ENCODE measurements around the gene PHLDB1. TPM values are rescaled to one million over a fixed set of nuclear protein-coding genes. Genes with fewer than 3 reads are reported as not detected.
"Not testable (repeated sequence)": the region's sequence is repeated elsewhere in the genome, so short reads cannot be mapped to it uniquely, and the experiment has no call there.

PHLDB1 gene
- total RNA-seq, 1 experiment from 2014 or later, result 122 TPM

GRCh38 chr11:118572061-118572980 lies 35.1 kb upstream of the PHLDB1 start, which contains the start of gene ARCN1:
Gene ARCN1, plus strand, starts transcription at chr11:118572409. Its CDS starts 139 bp downstream, at chr11:118572548.
- peak within 1 kb of the TSS; percentile 83 for H3K27ac ChIP-seq
- no TSS peak for BruUV-seq (replicated peaks)
- POLR2A ChIA-PET (ENCODE audit: unreplicated experiment), result interaction anchor here (0.7 kb wide), 2 partner anchors 307 to 907 kb away, joined by 5 to 7 read pairs; no protein-coding TSS in a partner anchor
- H3K9me3 ChIP-seq (ENCODE audit: insufficient read depth, low read depth), result no peaks in the 10 kb centered on the region
- no peaks in the 10 kb centered on the region for H3K9me2 ChIP-seq (ENCODE audit: insufficient read depth)
- peak within 1 kb of the TSS; percentile 98 for H3K4me3 ChIP-seq
- peaks cover 5% of the 10 kb centered on the region; the same call in 1 of the 2 replicates for H3K36me3 ChIP-seq (ENCODE audit: low read depth)
- CTCF ChIA-PET, result interaction anchor here (0.5 kb wide), 1 partner anchor 49 kb away, joined by 3 read pairs; no protein-coding TSS in a partner anchor
- peaks cover 59% of the 10 kb centered on the region for H3K79me2 ChIP-seq (ENCODE audit: low read depth)
- peak within 1 kb of the TSS; percentile 95 for H3K4me2 ChIP-seq
- H3K27me3 ChIP-seq (ENCODE audit: insufficient read depth, low read depth), result no peaks in the 10 kb centered on the region
- H3F3A ChIP-seq (ENCODE audit: insufficient read depth, low read depth), result peaks cover 18% of the 10 kb centered on the region; the same call in 1 of the 2 replicates
- peak; percentile 56 to 61 for DNase-seq
- H2AFZ ChIP-seq, result peak within 1 kb of the TSS; percentile 94
- H4K20me1 ChIP-seq (ENCODE audit: insufficient read depth), result peaks cover 44% of the 10 kb centered on the region
- H3K4me1 ChIP-seq (replicated peaks; ENCODE audit: insufficient read depth), result peaks cover 28% of the 10 kb centered on the region
- TF ChIP-seq, protein P1, sequence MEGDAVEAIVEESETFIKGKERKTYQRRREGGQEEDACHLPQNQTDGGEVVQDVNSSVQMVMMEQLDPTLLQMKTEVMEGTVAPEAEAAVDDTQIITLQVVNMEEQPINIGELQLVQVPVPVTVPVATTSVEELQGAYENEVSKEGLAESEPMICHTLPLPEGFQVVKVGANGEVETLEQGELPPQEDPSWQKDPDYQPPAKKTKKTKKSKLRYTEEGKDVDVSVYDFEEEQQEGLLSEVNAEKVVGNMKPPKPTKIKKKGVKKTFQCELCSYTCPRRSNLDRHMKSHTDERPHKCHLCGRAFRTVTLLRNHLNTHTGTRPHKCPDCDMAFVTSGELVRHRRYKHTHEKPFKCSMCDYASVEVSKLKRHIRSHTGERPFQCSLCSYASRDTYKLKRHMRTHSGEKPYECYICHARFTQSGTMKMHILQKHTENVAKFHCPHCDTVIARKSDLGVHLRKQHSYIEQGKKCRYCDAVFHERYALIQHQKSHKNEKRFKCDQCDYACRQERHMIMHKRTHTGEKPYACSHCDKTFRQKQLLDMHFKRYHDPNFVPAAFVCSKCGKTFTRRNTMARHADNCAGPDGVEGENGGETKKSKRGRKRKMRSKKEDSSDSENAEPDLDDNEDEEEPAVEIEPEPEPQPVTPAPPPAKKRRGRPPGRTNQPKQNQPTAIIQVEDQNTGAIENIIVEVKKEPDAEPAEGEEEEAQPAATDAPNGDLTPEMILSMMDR (conservative IDR thresholded peaks at IDR 0.05), result no peak
- intact Hi-C loops (cut with micrococcal nuclease; ENCODE audit: unreplicated experiment), result loop anchor here (2.0 kb wide), 1 partner anchor 428 kb away; no protein-coding TSS in a partner anchor

- ChIA-PET CTCF (interaction anchor here (0.5 to 0.6 kb wide), 2 partner anchors 32 to 48 kb away, joined by 3 read pairs; no protein-coding TSS in a partner anchor), POLR2A (ENCODE audit: unreplicated experiment) (interaction anchor here (0.6 to 0.7 kb wide), 2 partner anchors 84 to 308 kb away, joined by 3 to 7 read pairs; no protein-coding TSS in a partner anchor)
- Histone ChIP-seq H3K9me3 (ENCODE audit: insufficient read depth, low read depth) (no peaks in the 10 kb centered on the region), H3K9me2 (ENCODE audit: insufficient read depth) (no peaks in the 10 kb centered on the region), H3K4me3 (peak overlapping the region; percentile 98), H3K27ac (peak overlapping the region; percentile 83), H3F3A (ENCODE audit: insufficient read depth, low read depth) (peaks cover 18% of the 10 kb centered on the region; the same call in 1 of the 2 replicates), H3K27me3 (ENCODE audit: insufficient read depth, low read depth) (no peaks in the 10 kb centered on the region), H4K20me1 (ENCODE audit: insufficient read depth) (peaks cover 50% of the 10 kb centered on the region), H2AFZ (peak overlapping the region; percentile 94), H3K4me1 (replicated peaks; ENCODE audit: insufficient read depth) (peaks cover 28% of the 10 kb centered on the region), H3K36me3 (ENCODE audit: low read depth) (peaks cover 5% of the 10 kb centered on the region; the same call in 1 of the 2 replicates), H3K4me2 (peak overlapping the region; percentile 95), H3K79me2 (ENCODE audit: low read depth) (peaks cover 67% of the 10 kb centered on the region)
- TF ChIP-seq, protein P1 (conservative IDR thresholded peaks at IDR 0.05), result no peak
- TF ChIP-seq EZH2 (IDR thresholded peaks at IDR 0.05; ENCODE audit: low read depth), result no peak
- intact Hi-C loops (cut with micrococcal nuclease; ENCODE audit: unreplicated experiment), result loop anchor here (2.0 kb wide), 1 partner anchor 428 kb away; no protein-coding TSS in a partner anchor
- peak in 1 of 2 experiments; percentile 63 for DNase-seq
- BruUV-seq (replicated peaks), result TSS peak; percentile 63
These were observed 34.3 kb upstream of the PHLDB1 start for GRCh38 chr11:118572981-118573550.

- TF ChIP-seq, protein P1 (conservative IDR thresholded peaks at IDR 0.05), result no peak
- TF ChIP-seq EZH2 (IDR thresholded peaks at IDR 0.05; ENCODE audit: low read depth), result no peak
- no peaks in the 10 kb centered on the region for H3K9me3 ChIP-seq (ENCODE audit: insufficient read depth, low read depth)
- H3F3A ChIP-seq (ENCODE audit: insufficient read depth, low read depth), result peaks cover 18% of the 10 kb centered on the region; the same call in 1 of the 2 replicates
- DNase-seq, result no peak
- intact Hi-C loops (cut with micrococcal nuclease; ENCODE audit: unreplicated experiment), result no loop called here
- H3K9me2 ChIP-seq (ENCODE audit: insufficient read depth), result no peaks in the 10 kb centered on the region
- H3K79me2 ChIP-seq (ENCODE audit: low read depth), result peaks cover 79% of the 10 kb centered on the region
- POLR2A ChIA-PET (ENCODE audit: unreplicated experiment), result no interaction called here
- CTCF ChIA-PET, result no interaction called here
- no TSS peak for BruUV-seq (replicated peaks)
- H3K27ac ChIP-seq, result no peak overlapping the region
- peaks cover 5% of the 10 kb centered on the region; the same call in 1 of the 2 replicates for H3K36me3 ChIP-seq (ENCODE audit: low read depth)
- H2AFZ ChIP-seq, result no peak overlapping the region
- peak overlapping the region; percentile 95; the same call in 1 of the 2 replicates for H3K4me2 ChIP-seq
- no peaks in the 10 kb centered on the region for H3K27me3 ChIP-seq (ENCODE audit: insufficient read depth, low read depth)
- H3K4me1 ChIP-seq (replicated peaks; ENCODE audit: insufficient read depth), result peaks cover 28% of the 10 kb centered on the region
- peaks cover 62% of the 10 kb centered on the region for H4K20me1 ChIP-seq (ENCODE audit: insufficient read depth)
- H3K4me3 ChIP-seq, result no peak overlapping the region; the same call in 1 of the 2 replicates
These were observed 32.8 kb upstream of the PHLDB1 start for GRCh38 chr11:118574636-118575035.

DNA sequence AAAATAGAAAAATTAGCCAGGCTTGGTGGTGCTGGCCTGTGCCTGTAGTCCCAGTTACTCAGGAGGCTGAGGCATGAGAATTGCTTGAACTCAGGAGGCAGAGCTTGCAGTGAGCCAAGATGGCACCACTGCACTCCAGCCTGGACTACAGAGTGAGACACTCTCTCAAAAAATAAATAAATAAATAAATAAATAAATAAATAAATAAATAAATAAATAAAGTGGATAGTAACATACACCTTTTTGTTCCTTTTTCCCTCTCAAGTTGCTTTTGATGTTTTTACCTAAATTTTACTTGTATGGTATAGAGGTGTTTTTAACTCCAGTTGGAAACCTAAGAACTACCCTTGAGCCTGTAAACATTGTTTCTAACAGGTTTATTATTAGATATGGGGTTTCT lies 29.4 kb upstream of the PHLDB1 start:
- H3K27me3 ChIP-seq (ENCODE audit: insufficient read depth, low read depth); H3K9me2 ChIP-seq (ENCODE audit: insufficient read depth); intact Hi-C loops (cut with micrococcal nuclease; ENCODE audit: unreplicated experiment); H3K4me2 ChIP-seq; CTCF ChIA-PET; H3K4me3 ChIP-seq; H3K27ac ChIP-seq; POLR2A ChIA-PET (ENCODE audit: unreplicated experiment); BruUV-seq (replicated peaks); H2AFZ ChIP-seq; DNase-seq; H3K9me3 ChIP-seq (ENCODE audit: insufficient read depth, low read depth): not testable (repeated sequence)
- Histone ChIP-seq H3K4me1 (replicated peaks; ENCODE audit: insufficient read depth) (peaks cover 20% of the 10 kb centered on the region), H3K36me3 (ENCODE audit: low read depth) (peaks cover 13% of the 10 kb centered on the region; the same call in 1 of the 2 replicates), H3K79me2 (ENCODE audit: low read depth) (peaks cover 84% of the 10 kb centered on the region), H4K20me1 (ENCODE audit: insufficient read depth) (peaks cover 83% of the 10 kb centered on the region), H3F3A (ENCODE audit: insufficient read depth, low read depth) (peaks cover 12% of the 10 kb centered on the region; the same call in 1 of the 2 replicates)

All from PC-9 (cell line).